MV-4-11 (cell line): Measurements from ENCODE around the gene SERPINE1.

Source experiments
- DNase-seq: peaks from one replicate; lab custom pipeline; 2025; lab: John Stamatoyannopoulos, UW

The SERPINE1 gene

GRCh38 chr7:101156866-101157589, 30.1 kb downstream of the SERPINE1 start:
- DNase-seq, result no peak

- DNase-seq, result no peak
Observed at GRCh38 chr7:101159696-101160674, 33.1 kb downstream of the SERPINE1 start.

GRCh38 chr7:101160910-101161309, 34.0 kb downstream of the SERPINE1 start:
- no peak for DNase-seq

DNA sequence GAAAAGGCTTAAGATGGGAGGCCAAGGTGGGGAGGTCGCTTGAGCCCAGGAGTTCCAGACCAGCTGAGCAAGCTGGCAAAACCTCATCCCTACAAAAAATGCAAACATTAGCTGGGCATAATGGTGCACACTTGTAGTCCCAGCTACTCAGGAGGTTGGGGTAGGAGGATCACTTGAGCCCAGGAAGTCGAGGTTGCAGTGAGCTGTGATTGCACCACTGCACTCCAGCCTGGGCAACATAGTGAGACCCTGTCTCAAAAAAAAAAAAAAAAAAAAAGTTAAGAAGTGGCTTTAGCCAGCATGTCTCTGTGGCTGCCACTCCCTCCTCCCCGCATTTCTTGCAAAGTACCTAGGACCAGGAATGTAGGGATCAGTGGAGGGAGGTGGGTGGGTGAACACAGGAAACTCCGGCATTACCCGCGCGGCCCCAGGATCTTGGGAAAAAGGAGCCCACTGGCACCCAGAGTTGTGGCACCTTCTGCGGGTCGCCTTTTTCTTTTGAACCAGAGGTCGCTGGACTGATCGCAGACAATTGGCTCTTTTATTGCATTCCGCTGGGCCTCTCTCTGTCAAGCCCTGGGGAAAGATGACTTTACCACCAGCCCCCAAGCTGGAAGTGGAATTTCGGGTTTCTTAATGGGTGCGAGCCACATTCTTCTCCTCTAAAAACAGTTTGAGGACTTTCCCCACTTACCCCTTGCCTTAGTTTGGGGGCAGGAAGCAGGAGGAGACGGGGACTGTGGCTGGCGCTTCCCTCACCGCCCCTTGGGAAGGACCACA, 35.0 kb downstream of the SERPINE1 start:
- DNase-seq, result no peak

GRCh38 chr7:101162551-101163278, 35.8 kb downstream of the SERPINE1 start:
- DNase-seq, result peak; percentile 61

- no peak for DNase-seq
Observed at GRCh38 chr7:101163279-101164070, 36.6 kb downstream of the SERPINE1 start.

DNA sequence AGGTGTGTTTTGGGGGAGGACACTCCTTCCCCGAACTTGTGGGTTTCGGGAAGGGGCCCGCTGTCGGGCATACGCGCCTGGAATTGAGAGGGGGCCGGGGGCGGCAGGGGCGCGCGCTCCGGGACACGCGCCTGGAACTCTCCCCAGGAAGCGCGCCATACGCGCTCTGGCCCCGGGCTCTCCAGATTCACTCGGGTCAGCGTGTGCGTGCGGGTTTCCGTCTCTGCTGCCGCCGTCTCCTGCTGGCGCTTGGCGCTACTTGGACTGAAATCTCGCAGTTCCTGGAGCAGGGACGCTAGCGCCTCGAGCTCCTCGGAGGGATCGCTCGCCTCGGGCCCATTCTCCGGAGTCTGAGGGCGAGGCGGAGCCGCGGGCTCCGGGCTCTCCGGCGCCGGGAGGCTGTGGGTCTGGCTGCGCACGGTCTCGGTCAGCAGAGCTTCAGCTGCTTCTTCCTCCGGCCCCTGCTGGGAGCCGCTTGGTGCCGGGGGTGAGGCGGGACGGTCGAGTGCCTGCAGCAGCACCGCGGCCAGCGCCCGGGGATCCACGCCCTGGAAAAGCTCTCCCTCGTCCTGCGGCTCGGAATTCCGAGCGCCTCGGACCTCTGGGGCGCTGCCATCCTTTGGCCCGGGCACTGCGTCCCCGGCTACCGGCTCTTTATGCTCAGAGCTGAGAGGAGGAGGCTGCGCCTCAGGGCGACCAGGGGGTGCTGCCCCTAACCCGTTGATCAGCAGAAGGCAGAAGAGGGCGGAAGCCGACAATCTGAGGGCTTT, 37.4 kb downstream of the SERPINE1 start:
- peak; percentile 25 for DNase-seq

DNA sequence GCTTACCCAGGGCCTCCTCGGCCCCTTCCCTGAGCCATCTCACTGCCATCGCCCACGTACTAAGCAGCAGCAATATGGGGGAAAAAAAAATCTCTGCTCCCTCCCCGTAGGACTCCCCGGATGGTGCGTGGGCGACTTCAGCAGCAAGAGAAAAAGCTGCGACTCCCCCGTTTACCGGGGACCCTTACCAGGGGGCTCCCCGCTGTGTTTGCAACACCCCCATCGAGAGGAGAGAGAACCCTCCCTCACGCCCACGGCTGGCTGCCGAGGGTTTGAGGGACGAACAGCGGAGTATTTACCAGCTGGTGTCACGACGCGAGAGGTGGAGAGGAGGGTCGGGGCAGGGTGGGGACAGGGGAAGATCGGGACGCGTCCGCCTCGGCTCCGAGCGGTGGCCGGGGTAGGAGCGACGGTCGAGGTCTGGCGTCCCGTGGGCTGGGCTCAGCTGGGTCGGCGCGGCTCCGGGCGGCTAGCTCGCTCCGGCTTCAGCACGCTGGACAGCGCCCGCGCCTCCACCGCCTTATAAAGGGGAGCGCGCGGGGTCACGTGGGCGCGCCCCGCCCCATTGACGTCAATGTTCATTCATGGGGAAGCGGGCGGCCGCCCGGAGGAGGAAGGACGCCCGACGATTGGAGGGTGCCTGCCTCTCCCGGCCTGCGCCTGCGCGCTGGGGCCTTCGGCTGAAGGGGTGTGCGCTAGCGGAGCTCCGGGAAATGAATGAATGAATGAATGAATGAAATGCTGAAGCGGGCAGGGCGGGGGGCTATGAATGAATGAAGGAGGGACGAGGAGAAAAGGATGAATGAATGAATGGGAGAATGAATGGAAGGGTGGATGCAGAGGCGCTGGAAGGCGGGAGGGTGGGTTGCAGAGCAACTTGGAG, 38.4 kb downstream of the SERPINE1 start, which contains the start of gene VGF:
VGF (minus strand) TSS at position 495 of the 883 bp plus-strand sequence. CDS start 726 bp downstream, outside the sequence.
- DNase-seq, result peak; percentile 94

DNA sequence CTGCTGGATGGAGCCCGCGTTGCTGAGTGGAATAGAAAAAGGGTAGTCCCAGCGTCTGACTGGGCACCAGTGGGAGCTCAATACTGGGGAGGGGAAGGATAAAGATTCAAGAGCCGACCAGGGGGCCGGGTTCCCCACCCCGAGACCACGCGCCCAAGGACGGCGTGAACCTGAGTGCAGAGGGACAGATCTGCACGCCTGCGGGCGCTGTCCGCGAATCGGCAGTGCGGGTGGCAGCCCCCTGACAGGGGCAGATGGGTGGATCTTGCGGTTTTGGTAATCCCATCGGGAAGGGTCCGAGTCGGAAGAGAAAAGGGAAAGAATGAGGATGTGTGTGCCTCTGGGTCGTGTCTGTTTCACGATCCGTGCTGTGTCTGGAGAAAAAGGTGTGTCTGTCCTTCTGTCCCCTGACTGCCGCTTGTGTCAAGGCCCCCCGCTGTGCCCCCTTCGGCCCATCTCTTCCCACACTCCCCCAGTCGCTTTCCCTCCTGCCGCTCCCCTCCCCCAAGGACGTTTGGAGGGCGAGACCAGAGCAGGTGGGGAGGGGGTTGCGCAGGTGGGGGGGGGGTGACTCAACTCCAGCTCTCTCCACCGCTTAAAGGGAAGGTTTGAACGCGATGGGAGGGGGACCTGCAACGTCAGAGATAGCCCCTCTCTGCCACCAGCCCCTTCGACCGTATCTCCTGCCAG, 39.2 kb downstream of the SERPINE1 start:
- DNase-seq, result no peak

- no peak for DNase-seq
Observed at GRCh38 chr7:101166648-101166908, 39.7 kb downstream of the SERPINE1 start.

- no peak for DNase-seq
Observed at GRCh38 chr7:101166909-101167644, 40.2 kb downstream of the SERPINE1 start.

DNA sequence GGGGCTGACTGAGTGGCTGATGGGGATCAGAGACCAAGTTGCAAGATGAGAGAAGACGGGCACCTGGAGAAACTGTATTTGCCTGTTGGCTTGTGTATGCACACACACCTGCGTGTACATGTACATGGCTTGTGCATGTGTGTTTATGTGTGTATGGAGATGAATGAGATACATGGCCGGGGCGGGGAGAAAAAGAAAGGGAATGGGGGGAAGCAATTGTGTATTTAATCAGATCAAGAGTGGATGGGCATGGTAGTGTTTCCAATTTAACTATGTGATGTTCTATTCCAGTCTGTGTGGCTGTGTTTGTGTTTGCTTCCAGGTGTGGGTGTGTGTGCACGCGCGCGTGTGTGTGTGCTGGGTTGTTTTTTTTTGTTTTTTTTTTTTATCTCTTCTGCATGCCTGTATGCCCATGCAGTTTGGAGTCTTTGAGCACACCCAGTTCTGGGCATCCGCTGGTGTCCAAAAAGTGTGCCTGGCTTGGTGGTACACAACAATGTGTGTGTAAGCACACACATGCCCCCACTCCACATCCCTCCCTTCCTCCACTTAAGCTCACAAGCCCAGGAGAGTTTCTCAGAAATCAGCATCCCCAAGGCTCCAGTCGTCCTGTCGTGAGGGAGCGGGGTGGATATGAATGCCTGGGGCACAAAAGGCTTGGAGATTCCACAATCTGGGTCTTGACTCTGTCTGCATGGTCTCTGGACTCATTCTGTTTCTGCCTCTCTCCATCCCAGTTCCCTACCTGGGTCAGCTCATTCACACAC, 40.9 kb downstream of the SERPINE1 start:
- no peak for DNase-seq

DNA sequence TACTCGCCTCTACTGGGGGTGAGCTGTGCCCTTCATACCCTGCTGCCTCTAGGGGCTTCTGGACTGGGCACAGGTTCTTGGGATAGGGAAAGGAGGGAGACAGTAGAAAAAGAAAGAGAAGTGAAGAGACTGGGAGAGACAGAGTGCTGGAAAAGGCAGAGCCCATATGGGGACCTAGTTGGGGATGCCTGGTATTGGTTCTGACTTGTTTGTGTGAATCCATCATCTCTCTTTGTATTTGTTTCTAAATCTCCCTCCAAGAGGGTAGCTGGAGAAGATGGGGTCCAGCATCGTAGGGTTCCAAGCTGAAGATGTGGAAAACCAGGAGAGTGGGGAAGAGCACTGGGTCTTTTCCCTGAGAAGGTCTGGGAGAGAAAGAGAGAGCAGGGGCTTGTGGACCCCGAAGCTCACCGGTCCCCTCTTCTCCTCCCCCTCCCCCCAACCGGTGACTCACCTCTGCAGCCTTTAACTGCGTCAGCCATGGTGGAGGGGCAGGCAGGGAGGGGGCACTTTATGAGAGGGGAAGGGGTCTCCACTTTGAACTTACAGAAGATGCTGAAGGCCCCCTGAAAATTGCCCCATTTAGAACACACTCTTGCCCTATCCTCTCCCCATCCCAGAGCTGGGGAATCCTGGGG, 41.6 kb downstream of the SERPINE1 start:
- no peak for DNase-seq

GRCh38 chr7:101169110-101169837, 42.4 kb downstream of the SERPINE1 start:
- no peak for DNase-seq

DNA sequence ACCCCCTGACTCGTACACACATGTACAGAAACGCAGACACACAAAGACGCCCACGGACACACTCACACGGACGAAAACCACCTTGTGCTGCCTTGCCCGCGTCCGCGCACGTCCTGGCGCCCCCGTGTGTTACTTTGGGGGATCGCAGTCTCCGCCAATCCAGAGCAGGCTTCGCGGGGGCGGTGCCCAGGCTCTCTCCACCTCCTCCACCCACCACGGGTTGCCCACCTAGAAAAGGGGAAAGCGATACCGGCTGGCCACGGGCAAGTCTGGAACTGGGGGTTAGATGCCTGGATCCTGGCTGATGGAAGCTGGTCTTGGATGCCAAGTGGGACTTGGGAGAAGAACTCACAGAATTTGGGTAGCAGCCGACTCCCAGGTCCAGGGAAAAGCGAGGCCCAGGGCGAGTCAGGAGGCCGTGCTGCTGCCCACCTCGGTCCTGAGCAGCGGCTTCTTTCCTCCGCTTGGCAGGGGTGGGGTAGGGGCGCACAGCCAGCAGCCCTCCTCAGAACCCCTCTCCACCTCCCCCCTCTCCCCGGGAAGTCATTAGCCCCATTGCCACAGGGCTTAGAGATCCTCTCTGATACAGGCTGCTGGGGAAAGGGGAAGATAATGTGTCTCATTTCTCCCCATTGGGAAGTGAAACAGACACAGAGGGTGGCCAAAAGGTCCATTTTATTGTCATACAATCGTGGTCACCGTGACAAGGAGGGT, 43.1 kb downstream of the SERPINE1 start:
- DNase-seq, result peak; percentile 74
